ENCODE data around the gene DNMT1.

The DNMT1 gene

DNA sequence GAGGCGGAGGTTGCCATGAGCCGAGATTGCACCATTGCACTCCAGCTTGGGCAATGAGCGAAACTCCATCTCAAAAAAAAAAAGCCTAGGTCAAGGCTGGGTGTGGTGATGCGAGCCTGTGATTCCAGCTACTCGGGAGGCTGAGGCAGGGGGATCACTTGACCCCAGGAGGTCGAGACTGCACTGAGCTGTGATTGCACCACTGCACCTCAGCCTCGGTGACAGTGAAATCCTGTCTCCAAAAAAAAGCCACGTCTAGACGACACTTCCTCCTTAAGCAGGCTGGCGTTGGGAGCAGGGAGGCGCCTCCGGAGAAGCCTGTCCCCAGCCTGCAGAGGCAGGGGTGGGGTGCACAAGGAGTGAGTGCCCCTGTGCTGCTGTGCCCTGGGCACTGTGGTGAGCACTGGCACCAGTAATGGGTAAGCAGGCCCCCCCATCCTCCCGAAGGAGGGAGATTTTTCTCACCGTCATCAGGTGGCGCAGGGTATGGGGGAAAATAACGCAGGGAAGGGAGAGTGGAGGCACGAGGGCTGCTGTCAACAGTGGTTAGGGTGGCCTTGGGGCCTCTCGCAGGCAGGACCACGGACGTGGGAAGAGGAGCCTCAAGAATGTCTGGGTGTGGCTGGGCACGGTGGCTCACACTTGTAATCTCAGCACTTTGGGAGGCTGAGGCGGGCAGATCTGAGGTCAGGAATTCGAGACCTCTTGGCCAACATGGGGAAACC, 82.6 kb downstream of the DNMT1 start:
- peak; percentile 43 for DNase-seq

DNA sequence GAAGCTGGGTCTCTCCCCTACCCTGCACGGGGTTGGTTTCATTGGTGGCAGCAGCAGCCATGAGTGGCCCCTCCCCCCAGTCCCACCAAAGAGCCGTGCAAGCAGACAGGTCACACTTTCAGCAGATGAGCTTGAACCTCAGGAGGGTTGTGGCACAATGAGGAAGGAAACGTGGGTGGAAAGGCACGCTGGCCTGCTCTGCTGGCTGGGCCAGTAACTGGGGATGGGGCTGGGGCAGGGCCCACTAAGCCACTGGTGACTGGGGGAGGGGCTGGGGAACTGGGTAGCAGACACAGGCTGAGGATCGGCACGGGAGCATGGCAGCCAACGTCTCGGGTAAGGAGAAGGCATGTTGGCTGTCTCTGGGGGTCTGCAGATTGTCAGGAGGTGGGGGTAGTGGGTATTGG, 83.3 kb downstream of the DNMT1 start, which contains the start of gene P2RY11:
P2RY11 (plus strand) TSS at position 289 of the 407 bp plus-strand sequence; CDS start at position 318, 29 bp downstream.
- DNase-seq: no peak

DNA sequence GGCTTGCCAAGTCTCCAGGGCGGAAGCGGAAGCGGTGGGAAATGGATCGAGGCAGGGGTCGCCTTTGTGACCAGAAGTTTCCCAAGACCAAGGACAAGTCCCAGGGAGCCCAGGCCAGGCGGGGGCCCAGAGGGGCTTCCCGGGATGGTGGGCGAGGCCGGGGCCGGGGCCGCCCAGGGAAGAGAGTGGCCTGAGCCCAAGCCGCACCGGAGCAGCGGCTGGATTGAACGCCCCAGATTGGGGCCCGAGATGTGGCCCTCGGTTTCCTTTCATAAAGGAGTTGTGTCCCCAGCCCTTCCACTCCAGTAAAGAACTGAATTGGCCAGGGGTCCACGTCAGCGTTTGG, 83.8 kb downstream of the DNMT1 start:
- no peak for DNase-seq

DNA sequence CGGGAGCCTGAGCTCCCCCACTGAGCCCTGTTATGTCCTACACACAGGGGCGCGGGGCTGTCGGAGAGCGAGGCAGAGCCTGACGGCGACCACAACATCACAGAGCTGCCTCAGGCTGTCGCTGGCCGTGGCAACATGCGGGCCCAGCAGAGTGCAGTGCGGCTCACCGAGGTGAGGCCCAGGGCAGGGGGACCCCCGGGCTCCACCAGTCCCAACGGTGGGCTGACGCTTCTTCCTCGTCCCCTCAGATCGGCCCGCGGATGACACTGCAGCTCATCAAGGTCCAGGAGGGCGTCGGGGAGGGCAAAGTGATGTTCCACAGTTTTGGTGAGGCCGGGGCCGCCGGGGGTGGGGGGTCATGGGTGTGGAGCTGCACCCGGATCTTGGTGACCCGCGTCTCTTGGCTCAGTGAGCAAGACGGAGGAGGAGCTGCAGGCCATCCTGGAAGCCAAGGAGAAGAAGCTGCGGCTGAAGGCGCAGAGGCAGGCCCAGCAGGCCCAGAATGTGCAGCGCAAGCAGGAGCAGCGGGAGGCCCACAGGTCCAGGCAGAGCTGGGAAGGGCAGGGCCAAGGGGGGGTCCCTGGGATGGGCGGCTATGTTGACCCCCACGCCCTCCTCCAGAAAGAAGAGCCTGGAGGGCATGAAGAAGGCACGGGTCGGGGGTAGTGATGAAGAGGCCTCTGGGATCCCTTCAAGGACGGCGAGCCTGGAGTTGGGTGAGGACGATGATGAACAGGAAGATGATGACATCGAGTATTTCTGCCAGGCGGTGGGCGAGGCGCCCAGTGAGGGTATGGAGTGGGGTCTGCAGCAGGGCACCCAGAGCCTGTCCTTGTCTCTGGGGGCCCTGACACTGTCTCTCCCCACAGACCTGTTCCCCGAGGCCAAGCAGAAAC, 84.4 kb downstream of the DNMT1 start:
- no peak for DNase-seq

DNA sequence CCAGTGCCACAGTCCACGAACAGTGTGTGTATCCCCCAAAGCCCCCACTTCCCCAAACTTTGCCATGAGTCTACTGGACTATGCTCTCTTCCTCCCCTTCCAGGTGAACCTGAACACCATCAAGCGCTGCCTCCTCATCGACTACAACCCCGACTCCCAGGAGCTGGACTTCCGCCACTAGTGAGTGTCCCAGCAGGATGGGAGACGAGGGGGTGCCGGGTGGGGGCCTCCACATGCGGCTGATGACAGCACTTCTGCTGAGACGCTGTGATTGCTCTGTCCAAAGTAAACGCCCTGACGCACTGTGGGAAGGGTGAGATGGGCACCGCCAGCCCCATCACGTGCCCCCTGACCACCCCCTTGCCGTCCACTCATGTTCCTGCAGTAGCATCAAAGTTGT, 85.2 kb downstream of the DNMT1 start:
- no peak for DNase-seq

DNA sequence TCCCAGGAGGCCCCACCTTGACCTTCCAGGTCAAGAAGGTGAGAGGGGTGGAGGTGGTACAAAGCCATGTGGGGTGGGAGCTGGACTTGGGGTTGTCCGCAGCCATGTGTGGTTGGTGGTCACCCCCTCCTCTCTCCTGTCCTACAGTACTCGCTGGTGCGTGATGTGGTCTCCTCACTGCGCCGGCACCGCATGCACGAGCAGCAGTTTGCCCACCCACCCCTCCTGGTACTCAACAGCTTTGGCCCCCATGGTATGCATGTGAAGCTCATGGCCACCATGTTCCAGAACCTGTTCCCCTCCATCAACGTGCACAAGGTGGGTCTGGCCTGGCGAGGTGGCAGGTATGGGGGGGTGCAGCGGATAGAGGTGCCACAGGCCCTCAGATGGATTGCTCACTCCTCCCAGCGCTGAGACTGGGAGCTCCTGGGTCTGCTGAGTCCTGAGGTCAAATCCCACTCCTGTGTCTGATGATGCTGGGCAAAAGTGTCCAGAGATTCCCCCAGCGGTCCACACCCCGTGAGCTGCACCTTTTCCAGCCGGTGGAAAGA, 86.9 kb downstream of the DNMT1 start:
- DNase-seq: no peak

DNA sequence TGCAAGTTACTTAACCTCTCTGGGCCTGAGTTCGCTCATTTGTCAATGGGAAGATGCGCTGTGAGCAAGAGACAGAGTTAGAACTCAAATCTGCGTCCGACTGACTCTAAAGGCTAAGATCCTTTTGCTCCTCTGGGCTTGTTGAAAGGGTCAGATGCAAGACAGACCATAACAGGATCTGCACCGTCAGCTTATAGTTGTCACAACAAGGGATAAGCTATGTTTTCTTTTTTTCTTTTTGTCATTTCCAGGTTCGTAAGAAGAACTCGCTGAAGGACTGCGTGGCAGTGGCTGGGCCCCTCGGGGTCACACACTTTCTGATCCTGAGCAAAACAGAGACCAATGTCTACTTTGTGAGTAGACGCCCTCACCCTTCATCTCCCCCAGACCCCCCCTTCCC, 87.5 kb downstream of the DNMT1 start:
- no peak for DNase-seq

DNA sequence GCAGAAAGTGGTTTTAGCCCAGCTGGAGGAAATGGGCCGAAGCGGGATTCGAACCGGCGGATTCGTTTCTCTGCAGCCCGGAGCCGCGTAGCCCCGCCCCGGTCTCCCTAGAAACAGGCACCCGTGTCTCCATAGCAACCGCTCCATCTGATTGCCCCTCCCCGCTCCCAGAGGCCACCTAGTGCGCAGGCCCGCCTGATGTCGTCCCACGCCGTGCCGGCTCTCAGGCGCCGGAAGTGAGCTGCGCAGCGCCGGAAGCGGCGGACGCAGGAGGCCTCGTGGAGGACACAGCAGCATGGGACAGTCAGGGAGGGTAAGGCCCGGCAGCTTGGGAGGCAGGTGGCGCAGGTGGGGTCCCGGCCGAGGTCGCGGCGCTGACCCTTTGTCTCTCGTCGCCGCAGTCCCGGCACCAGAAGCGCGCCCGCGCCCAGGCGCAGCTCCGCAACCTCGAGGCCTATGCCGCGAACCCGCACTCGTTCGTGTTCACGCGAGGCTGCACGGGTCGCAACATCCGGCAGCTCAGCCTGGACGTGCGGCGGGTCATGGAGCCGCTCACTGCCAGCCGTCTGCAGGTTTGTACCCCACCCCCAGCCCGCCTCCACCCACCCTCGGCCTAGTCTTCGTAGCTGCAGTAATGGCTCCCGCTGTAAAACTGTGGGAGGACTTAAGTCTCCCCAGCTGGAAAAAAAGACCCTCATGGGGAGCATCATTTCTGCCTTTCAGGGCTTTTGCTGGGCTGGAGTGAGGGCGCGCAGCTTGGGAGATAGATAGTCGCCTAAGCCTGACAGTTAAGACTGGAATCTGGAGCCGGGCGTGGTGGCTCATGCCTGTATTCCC, 88.4 kb downstream of the DNMT1 start, which contains the start of gene PPAN:
PPAN (plus strand) TSS at position 263 of the 837 bp plus-strand sequence; CDS start at position 296, 33 bp downstream.
- peak; percentile 95 for DNase-seq

DNA sequence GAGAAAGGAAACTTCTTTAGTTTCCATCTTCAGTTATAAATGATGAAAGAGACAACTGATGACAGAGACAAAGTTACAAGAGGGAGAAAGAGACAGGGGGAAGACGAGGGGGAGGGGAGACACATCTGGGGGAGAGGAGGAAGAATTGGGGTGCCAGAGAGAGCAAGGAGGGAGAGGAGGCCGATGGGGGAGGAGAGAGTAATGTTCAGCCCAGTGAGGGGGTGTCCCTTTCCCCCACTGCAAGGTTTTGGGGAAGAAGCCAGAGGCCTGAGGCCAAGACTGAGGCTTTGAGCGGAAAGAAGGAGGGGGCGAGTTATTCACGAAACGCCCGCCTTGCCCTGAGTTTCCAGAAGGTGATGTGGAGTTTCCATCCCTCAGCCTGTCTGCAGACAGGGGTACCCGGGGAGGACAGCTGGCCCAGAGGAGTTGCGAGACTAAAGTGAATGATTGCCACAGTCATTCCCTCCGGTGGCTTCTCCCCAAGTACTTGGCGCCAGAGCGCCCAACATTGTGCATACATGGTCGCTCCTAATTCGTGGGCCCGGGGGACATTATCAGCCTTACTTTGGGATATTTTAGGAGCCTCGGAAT, 89.1 kb downstream of the DNMT1 start:
- peak; percentile 72 for DNase-seq

DNA sequence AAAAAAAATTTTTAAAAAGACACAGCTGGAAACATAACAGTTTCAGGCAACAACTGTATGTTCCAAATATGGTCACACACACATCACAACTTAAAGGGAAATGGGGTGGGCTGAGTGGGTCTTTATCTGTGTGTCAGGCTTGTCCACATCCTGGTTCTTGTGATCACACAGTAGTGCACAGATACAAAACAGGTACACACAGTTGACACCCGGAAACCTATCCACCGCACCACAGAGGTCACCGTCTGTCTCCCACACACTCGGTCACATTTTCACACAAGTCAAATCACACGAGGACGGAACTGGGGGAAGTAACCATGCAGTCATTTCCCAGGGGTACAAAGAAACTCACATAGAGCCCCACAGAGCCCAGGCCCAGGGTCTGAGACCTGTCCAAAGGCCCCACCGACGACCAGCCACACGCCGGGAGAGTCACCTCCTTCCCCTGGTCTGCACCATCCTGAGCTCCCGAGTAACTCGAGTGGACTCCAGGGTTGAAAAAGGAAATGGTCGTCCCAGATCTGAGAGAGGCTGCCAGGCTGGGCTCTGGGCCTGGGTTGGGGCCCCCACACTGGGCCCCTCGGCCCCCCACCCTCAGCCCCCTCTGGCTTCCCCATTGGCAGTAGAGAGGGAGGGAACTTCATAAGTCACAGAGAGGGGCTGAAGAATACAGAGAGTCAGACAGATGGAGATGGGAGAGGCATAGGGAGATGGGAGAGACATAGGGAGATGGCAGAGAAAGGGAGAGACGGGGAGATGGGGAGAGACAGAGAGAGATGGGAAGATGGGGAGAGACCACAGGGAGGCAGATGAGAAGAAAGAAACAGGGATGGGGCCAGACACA, 89.9 kb downstream of the DNMT1 start:
- DNase-seq: peak; percentile 44

DNA sequence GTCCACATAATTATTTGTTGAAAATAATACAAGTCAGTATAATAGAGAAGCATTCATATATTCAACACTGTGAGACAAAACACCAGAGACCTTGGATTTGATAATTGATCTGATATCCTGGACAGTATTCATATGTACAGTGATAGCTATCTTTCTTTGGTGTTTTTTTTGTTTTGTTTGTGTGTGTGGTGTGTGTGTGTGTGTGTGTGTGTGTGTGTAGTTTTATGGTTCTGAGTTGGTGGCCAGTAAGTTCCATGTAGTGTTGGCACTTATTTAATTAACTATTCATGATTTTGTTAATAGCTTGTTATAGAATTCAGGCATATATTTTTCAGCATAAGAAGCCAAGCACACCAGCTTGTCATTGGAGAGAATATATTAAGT, 90.6 kb downstream of the DNMT1 start:
- DNase-seq: no peak

DNA sequence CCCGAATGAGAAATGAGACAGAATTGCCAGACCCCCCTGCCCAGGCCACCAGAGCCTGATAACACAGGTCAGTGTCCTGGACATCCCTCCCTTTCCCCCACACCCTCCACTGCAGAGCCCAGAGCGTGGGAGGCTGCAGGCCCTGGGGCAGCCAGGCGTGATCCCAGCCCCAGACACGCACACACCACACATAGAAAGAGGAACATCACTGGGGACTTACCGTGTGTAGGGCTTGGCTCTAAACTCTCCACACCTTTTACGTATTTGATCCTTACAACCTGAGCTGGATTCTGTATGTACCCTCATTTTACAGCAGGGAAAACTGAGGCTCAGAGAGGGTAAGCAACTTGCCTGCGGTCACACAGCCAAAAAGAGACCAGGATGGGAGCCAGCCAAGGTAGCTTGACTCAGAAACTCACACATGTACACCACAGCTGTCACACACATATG, 91.9 kb downstream of the DNMT1 start:
- DNase-seq: no peak

DNA sequence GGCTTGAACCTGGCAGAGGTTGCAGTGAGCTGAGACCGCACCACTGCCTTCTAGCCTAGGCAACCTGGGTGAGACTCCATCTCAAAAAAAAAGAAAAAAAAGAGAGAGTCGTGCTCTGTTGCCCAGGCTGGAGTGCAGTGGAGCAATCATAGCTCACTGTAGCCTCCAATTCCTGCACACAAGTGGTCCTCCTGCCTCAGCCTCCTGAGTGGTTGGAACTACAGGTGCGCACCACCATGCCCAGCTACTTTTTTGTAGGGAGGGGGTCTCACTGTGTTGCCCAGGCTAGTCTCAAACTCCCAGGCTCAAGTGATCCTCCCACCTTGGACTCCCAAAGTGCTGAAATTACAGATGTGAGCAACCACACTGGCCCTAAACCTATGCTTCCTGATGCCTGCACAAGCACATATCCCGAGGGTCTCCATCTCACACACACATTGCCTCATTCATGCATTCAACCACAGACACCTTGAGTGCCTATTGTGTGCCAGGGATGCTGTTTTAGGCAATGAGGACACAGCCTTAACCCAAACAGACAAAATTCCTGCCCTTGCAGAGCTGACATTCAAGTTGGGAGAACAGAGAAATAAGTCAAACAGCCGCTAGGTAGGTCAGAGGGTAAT, 94.5 kb downstream of the DNMT1 start:
- DNase-seq: no peak

DNA sequence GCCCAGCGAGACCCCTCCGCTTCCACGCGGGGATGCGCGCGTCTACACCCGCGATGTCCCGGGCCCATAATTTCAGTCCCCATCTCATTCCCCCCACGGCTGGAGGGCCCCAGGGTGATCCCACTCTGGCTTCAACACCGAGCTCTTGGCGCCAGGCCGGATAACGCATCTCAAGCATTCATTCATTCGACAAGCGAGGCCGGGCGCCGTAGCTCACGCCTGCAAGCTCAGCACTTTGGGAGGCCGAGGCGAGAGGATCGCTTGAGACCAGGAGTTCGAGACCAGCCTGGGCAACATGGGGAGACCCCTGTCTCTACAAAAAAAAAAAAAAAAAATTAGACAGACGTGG, 98.2 kb downstream of the DNMT1 start:
- no peak for DNase-seq

DNA sequence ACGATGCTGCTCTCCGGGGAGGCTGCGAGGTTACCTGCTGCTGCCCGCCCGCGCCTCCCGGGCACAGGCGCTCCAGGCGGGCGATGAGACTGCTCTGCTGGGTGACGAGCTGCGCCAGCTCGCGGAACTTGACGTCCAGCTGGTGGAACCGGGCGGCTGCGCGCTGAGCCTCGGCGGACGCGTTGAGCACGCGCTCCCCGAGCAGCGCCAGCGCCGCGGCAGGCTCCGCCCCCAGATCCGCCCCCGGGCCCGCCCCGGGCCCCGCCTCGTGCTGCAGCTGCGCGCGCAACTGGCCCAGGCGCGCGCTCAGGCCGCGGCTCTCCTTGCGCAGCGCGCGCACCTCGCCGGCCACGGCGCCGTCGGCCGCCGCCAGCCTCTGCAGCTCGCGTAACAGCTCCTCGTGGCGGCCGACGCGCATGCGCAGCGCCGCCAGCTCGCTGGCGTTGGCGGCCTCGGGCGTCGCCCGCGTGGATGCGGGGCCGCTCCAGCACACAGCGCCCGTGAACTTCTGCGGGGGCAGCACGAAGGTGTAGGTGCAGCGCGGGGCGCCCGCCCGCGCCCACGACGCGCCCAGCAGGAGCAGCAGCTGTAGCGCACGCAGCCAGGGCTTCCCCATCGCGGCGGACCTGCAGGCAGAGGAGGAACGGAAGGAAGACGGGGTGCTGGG, 98.7 kb downstream of the DNMT1 start:
- peak; percentile 87 for DNase-seq

DNA sequence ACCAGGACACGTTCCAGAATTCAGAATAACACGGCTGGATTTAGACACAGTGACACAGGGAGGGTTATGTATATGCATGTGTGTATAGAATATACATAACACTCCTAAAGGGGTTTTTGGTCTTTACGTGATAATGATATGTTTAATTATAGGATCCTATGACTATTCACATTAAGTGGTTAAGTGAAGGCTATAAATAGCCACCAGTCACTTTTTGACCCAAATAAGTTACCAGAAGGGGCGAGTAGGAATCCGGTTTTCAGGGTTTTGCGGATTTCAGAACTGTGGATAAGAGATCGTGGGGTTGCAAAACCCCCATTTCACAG, 99.2 kb downstream of the DNMT1 start:
- no peak for DNase-seq

DNA sequence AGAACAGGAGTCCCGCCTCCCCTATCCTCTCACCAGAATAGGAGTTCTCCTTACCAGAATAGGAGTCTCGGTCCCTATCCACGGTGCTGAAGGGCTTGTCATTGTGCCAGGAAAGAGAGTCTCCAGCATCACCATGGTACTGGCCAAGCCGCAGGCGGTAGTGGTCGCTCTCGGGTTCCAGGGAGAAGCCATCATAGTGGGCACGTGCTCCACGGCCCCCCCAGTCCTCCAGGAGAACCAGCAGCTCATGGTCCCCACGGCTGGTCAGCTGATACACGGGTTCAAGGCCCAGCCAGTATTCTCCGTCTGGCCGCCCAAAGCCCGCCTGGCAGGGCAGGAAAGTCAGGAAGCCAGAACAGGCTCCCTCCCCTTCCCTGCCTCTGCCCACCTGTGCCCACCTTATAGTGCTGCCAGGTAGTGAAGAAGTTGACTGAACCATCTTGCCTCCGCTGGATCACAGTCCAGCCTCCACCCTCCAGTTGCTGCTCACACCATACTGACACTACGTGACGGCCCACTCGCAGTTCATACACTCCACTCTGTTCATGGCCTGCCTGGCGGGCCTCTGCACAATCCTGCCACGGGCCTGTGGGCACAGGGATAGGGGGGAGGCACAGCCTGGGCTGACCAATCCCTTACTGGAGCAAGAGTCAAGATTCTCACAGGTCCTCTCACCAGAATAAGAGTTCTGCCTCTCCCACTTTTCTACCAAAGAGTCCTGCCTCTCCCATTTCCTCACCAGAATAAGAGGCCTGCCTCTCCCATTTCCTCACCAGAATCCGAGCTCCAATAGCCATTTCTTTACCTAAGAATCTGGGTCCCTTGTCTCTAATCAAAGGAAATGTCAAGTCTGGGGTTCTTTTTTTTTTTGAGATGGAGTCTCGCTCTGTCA, 101.2 kb downstream of the DNMT1 start:
- no peak for DNase-seq

DNA sequence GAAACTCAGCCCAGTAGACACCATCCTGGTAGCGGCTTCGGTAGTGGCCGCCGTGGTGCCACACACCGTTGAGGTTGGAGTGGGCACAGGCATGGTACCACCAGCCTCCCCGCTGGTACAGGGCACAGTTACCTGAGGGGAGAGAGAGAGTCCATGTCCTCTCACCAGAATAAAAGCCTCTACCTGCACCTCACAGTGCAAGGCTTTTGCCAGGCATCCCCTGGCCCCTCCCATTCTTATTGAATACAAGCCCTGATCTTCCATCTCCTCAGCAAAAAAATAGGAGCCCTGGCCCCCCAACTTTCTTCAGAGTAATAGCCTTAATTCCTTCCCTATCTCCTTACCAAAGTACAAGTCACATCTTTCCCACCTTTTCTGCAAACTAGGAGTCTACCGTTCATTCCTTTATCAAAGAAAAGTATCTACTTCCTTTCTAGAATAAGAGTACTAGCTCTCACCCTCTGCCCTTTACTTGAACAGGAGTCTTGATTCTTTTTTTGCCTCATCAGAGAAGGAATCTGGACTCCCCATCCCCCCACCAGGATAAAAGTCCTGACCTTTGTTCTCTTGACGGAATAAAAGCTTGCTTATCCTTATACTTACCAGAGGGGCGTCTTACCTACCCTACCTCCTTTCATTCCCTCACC, 102.0 kb downstream of the DNMT1 start:
- DNase-seq: no peak
